Stimulated activated CD8-positive, alpha-beta memory T cell treated with anti-CD3 and anti-CD28 coated beads, Interleukin-15, amount 100 ng/mL, for 48 hours (primary cell): ENCODE results near the gene FCGBP.
"Not testable (repeated sequence)": the region's sequence is repeated elsewhere in the genome, so short reads cannot be mapped to it uniquely, and the experiment has no call there.

Source experiments
- DNase-seq, 2 donors: peaks; one replicate each; pipeline ENCODE4 v3.0.0-alpha.2; 2020; ENCODE audit warnings: low read depth in 2 of 2

Gene FCGBP

GRCh38 chr19:39917561-39918182 is 16.8 kb downstream of the FCGBP start:
- no peak for DNase-seq

DNA sequence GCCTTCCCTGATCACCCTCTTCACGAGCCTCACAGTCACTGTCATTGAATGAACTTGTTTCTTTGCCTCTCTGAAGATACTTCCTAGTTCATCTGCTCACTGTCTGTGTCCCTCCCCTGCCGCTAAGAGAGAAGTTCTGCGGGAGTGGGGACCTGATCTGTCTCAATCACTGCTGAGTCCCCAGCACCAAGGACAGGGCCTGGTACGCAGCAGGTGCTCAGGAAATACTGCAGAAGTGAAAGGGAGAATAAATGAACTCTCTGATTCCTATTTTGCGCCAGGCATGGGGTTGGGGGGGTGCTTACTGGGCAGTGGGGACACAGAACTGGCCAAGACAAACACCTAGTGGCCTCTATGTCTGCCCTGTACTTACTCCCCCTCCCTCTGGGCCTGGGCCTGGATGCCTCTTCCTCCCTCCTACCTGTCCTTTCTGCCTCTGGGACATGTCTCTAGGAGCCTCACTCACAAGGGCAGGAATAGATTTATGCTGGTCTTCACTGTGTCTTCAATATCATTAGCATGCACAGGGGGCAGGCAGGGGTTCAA is 17.5 kb downstream of the FCGBP start:
- no peak for DNase-seq

- no peak for DNase-seq
Measured at GRCh38 chr19:39916236-39916635, 18.2 kb downstream of the FCGBP start.

DNA sequence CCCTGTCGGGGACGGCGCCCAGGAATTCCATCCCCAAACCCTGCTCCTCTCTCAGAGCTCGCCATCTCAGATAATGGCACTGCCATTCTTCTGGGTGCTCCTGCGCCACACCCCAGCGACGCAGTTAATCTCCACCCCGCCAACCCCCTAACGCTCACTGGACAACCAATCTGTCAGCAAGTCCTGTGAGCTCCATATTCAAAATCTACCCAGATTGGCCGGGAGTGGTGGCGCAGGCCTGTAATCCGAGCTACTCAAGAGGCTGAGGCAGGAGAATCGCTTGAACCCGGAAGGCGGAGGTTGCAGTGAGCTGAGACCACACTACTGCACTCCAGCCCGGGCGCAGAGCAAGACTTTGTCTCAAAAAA is 18.6 kb downstream of the FCGBP start:
- no peak for DNase-seq

DNA sequence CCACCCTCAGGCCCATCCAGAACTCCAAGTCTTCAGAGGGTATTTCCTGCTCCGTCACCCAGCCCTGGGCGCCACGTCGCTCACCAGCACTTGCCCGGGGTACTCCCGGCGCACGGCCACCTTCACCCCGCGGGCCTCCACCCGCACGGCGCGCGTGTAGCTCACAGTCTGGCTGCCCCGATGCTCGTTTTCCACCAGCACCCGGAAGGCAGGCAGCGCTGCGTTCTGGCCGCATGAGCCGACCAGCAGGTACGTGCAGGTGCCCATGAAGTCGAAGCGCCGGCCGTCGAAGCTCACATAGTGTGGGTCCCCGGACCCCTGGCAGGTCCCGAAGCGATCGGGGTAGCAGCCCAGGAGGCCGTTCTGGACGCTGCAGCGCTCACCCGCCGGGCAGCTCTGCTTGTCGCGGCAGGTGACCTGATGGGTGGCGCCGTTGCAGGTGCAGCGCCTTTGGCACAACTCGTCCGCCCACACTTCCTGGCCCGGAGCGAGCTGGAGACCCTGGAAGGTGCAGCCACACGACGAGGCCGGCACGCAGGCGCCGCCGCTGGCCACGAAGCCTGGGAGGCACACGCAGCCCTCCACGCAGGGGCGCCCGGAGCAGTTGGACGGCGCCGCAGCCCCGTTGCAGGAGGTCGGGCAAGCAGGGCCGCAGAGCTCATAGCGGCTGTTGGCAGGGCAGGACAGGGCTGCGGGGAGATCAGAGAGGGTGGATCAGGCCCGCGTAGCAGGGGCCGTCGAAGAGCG is 19.2 kb downstream of the FCGBP start:
- no peak for DNase-seq

DNA sequence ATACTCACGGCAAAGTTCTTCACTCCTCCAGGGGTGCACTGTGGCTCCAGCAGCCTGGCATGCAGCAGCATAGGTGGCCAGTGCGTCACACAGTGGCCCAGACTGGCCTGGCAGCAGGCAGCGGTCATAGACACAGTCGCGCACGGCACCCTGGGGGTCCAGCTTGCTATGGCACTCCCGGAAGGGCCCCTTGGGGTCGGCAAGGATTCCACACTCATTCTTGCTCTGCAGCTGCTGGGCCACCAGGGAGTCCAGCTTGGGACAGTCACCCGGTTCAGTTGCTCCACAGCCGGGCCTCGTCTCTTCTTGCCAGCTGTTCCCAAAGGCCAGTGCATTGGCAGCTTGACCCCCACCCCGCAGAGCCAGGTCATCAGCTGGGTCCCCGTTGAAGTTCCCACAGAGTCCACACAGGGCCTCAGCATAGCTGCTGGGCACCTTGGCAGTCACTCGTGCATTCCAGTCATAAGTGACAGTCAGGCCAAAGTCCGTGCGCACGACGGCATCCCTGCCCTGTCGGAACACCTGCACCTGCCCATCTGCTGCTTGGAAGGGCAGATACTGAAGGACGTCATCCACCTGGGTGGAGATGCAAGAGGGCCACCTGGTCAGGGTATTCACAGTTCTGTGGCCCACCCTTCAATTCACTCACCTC is 20.6 kb downstream of the FCGBP start:
- DNase-seq = no peak

DNA sequence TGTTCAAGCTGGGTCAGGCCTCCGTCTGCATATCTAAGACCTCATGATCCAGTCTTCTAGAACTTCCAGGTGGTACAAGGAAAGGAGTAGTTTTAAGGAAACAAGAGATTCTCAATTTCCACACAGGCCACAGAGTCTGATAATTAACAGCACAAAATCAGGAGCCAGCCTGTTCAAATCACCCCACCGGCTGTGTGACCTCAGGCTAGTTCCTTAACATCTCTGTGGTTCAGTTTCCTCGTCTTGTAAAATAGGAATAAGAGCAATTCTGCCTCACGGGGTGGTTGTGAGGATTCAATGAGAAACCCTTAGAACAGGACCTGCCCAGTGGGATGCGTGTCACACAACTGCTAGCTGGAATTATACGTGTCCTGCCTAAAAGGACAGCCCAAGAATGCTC is 25.6 kb downstream of the FCGBP start:
- DNase-seq = no peak

DNA sequence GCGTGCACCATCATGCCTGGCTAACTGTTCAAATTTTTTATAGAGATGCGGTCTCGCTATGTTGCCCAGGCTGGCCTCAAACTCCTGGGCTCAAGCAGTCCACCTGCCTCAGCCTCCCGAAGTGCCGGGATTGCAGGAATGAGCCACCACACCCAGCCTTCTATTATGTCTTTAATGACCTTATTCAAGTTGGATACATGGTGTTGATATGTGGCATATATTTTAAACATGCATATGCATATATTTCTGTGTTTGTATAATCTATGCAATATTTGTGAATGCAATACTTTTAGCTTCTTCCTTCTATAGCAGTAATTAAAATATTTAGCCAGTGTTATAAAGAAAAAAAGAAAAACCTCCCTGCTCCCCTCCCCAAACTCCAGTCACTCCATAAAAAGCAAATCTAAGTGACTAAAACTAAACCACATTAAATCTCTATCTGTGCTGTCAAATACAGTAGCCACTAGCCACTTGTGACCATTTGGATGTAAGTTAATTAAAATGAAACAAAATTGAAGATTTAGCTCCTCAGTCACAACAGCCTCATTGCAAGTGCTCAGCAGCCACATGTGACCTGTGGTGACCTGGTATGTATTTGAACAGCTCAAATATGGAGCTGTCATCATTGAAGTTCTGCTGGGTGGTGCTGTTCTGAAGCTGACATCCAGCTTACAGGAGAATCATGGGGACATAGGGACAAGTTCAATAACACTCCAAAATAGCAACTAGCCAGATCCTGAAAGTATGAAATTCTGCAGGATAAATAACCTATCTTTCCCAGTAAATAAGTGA is 27.4 kb downstream of the FCGBP start:
- DNase-seq = no peak

- no peak for DNase-seq
Measured at GRCh38 chr19:39906283-39906682, 28.2 kb downstream of the FCGBP start.

DNA sequence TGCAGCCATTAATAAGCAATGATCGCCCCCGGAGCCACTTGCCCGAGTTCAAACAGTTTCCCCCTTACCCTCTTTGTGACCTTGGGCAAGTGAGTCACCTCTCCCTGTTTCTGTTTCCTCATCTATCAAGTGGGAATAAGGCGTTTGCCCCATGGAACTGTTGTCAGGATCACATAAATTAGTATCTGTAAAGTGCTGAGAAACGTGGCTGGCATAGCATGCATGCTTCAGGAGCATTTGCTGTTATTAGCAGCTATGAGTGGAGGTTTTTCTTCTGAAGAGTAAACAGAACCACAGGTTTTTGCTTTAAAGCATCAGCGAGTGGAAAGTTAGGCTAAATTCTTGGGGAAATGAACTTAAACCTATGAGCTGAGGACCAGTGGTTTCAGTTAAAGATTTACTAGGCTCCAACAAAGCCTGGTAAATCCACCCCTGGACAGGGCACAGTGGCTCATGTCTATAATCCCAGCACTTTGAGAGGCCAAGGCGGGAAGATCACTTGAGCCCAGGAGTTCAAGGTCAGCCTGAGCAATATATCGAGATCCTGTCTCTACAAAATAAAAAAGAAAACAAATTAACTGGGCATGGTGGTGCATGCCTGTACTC is 30.8 kb downstream of the FCGBP start:
- not testable (repeated sequence) for DNase-seq

DNA sequence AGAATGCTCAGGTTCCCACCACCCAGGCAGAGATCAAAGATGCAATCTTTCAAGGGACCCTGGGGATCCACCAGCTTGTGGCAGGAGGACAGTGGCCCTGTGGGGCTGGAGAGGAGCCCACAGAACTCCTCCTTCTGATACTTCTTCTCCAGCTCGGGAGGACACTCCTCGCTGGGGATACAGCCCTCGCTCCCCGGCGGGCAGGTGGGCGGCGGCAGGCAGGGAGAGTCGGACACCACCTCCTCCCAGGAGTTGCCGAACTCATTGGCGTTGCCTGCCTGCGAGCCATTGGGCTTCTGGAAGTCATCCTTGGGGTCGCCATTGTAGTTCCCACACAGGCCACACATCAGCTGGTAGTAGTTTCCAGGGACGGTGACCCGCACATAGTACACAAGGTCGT is 32.1 kb downstream of the FCGBP start:
- not testable (repeated sequence) for DNase-seq

- DNase-seq = not testable (repeated sequence)
Measured at GRCh38 chr19:39901681-39902080, 32.8 kb downstream of the FCGBP start.

DNA sequence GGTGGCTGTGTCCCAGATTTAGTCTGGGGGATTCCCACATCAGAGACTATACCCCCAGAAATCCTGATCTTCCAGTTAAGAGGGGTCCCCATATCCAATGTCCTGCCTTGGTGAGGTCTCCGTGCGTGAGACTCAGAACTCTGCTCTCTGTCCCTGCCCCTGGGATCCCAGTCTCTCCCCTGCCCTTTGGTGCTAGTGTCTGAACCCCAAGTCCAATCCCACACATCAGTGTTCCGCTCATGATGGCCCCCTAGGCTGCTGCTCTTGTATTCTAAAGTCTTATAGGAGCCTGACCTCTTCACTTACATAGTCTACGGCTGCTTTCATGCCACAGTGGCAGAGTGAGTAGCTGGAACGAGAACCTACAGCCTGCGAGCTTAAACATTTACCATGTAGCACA is 35.6 kb downstream of the FCGBP start:
- DNase-seq = not testable (repeated sequence)

- DNase-seq = peak in 1 of 2 donors; percentile 16
Measured at GRCh38 chr19:39897511-39898245, 36.8 kb downstream of the FCGBP start.

DNA sequence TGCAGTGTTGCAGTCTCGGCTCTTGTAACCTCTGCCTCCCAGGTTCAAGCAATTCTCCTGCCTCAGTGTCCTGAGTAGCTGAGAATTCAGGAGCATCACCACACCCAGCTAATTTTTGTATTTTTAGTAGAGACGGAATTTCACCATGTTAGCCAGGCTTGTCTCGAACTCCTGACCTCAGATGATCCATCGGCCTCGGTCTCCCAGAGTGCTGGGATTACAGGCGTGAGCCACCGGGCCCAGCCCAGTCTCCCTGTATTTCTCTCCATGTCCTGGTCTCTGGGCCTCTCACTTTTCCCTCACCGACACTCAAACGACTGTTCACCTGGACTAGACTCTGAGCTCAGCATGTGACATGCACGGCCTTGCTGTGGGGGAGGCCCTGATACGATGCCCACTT is 39.3 kb downstream of the FCGBP start:
- DNase-seq = not testable (repeated sequence)

GRCh38 chr19:39894236-39894606 is 40.2 kb downstream of the FCGBP start:
- DNase-seq = not testable (repeated sequence)

GRCh38 chr19:39893366-39894235 is 40.8 kb downstream of the FCGBP start:
- peak; percentile 8 to 44 for DNase-seq

- not testable (repeated sequence) for DNase-seq
Measured at GRCh38 chr19:39892506-39892902, 41.9 kb downstream of the FCGBP start.

DNA sequence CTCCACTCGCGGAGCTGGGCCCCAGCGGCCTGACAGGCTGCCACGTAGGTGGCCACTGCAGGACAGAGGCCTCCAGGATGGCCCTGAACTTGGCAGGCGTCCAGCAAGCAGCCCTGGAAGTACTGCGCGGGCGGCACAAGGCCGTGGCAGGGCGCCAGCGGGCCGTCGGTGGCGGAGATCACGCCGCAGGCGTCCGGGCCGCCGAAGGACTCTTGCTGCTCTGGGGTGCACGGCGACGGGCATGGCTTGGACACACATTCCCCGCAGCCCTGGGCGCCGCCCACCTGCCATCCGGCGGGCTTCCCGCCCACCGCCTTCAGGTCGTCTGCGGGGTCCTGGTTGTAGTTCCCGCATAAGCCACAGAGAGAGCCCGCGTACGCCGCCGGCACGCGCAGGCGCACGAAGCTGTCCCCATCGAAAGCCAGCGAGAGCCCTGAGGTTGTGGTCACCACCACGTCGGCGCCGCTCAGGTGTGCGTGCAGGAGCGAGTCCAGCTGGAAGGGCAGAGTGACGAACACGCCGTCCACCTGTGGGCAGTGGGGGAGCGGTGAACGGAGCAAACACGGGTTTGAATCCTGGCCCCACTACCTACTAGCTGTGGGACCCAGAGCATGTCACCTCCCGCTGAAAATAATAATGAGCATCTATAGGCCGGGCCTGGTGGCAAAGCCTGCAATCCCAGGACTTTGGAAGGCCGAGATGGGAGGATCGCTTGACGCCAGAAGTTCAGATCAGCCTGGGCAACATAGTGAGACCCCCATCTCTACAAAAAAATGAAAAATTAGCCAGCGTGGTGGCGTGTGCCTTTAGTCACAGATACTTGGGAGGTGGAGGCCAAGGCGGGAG is 42.6 kb downstream of the FCGBP start:
- DNase-seq = not testable (repeated sequence)
